ENCODE data around the gene SYT17.

Gene SYT17

GRCh38 chr16:19223235-19224170 is 55.5 kb downstream of the SYT17 start:
- DNase-seq = no peak

- DNase-seq = no peak
Measured at GRCh38 chr16:19225651-19226050, 57.6 kb downstream of the SYT17 start.

DNA sequence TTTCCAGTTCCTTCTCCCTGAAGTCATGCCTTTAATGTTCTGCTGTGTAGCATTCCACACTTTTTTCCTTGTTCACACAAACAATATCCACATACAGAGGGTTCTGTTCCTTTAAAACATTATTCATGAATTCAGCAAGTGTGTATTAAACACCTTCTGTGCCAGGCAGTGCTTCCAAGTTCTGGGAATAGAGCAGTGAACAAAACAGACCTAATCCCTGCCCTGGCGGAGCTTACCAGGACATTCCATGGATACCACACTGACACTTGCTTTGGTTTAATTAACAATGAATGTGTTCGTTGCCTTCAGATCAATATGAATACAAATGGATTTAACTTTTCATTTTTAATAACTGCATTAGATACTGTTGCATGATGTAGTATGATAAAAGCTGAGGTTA is 59.6 kb downstream of the SYT17 start:
- DNase-seq = no peak

DNA sequence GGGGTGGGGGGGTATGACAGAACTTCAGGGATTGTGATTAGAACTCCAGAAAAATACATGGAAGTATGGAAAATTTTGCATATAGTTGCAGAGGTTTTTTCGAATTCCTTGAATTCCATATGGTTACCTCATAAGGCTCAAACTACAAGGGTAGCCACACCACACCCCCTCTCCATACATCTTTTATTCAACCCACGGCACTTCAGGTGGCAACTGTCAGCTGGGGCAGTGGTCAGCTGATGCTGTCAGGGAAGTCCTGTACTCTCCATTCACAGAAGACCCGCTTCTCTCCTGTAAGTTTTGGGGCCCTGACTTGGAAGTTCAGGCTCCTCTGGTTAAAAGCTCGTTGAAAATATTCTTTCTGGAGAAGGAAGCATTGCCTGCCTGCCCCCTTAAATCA is 60.0 kb downstream of the SYT17 start:
- no peak for DNase-seq

DNA sequence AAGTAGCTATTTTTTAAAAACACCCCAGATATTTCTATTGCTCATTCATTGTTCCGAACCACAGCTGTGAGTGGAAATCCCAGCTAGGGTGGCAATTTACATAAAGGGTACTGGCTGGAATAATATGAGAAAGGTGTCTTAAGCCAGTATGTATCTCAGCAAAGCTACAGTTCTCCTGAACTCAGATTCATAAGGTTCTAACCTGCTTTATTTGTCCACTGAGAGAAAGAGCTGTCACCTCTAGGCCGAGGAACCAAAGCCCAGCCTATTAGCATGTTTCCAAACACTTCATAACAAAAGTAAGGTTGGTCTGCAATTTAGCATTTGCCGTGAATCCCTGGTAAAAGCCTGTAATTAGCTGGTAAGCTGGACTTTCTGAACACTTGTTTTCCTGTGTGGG is 60.5 kb downstream of the SYT17 start:
- no peak for DNase-seq

- no peak for DNase-seq
Measured at GRCh38 chr16:19230575-19230974, 62.5 kb downstream of the SYT17 start.

- no peak for DNase-seq
Measured at GRCh38 chr16:19231881-19232280, 63.8 kb downstream of the SYT17 start.

DNA sequence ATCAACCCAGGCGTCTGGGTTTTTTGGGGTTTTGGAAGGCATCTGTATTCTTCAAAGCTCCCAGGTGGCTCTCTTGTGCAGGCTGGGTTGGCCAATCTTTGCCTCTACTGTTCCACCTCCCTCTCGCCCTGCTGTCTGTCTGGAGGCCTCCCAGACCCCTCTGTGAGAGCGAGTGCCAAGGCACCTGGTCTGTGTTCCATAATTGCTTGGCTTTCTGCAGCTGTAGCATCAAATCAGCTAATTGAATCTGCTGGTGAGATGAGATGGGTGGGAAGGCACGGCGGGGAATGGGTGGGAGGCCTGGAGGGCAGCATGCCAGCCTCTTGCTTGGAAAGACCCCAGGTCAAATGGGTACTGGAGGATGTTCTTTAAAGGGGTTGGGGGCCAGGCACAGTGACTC is 64.9 kb downstream of the SYT17 start:
- no peak for DNase-seq

DNA sequence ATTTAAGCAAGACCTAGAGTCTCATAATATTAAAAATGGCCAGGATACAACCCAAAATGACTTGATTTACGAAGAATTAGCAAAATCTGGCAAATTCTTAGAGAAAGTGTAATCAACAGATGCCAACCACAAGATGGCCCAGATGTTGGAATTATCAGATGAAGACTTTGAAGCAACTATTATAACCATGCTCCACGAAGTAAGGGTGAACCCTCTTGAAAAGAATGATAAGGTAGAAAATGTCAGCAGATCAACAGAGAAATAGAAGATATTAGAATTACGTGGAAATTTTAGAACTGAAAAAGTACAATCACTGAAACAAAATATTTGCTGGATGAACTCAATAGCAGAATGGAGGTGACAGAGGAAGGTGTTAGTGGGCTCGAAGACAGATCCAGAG is 67.4 kb downstream of the SYT17 start:
- no peak for DNase-seq

DNA sequence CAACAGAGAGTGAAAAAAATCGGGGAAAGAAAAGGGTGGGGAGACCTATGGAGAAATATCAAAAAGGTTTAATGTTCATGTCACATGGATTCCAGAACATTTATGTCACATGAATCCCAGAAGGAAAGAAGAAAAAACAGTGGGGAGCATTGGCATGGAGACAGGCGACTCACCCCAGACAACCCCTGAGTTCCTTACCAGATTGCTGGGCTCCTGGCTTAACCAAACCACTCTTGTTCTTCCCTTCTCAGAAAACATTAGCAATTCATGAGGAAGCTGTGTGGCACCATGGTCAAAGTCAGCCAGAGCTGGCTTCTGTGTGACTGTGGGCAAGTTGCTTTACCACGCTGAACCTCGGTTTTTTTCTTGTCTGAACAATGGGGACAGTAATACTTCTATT is 67.8 kb downstream of the SYT17 start:
- no peak for DNase-seq

GRCh38 chr16:19236561-19237209 is 68.6 kb downstream of the SYT17 start:
- DNase-seq = no peak

GRCh38 chr16:19238406-19238805 is 70.4 kb downstream of the SYT17 start:
- DNase-seq = no peak

GRCh38 chr16:19239511-19240155 is 71.6 kb downstream of the SYT17 start:
- no peak for DNase-seq

- no peak for DNase-seq
Measured at GRCh38 chr16:19240494-19240893, 72.5 kb downstream of the SYT17 start.

DNA sequence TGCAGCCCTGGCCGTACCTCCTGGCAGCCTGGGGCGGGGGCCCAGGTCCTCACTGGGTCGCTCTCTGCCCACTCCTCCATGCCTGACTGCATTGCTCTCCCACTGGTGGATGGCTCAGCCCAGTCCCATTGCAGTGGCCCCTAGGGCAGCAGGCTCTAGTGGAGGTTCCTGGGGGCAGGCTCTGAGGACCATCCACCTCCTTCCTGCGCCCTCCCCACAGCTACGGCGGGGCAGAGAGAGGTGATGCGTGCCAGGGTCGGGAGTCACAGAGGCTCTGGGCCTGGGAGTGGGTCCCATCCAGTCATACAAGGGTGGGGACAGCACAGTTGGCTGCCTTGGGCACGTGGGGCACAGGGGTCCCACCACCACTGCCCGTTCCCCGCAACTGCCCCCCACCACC is 73.5 kb downstream of the SYT17 start:
- no peak for DNase-seq

DNA sequence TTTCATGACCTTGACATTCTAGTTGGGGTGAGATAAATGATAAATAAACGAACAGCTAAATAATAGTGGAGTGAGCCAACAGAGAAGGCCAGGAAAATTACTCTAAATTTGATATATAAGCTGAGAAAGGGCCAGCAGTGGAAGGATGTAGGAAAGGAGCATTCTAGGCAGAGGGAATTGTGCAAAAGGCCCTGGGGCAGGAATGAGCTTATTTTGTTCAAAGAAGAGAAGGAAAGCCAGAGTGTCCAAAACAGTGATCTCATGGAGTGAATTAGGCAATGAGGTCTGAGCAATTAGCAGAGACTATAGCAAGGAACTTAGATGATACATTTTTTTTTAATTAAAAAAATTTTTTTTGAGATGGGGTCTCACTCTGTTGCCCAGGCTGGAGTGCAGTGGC is 74.1 kb downstream of the SYT17 start:
- no peak for DNase-seq

GRCh38 chr16:19242987-19243575 is 75.0 kb downstream of the SYT17 start:
- no peak for DNase-seq

GRCh38 chr16:19245326-19245925 is 77.4 kb downstream of the SYT17 start:
- no peak for DNase-seq

DNA sequence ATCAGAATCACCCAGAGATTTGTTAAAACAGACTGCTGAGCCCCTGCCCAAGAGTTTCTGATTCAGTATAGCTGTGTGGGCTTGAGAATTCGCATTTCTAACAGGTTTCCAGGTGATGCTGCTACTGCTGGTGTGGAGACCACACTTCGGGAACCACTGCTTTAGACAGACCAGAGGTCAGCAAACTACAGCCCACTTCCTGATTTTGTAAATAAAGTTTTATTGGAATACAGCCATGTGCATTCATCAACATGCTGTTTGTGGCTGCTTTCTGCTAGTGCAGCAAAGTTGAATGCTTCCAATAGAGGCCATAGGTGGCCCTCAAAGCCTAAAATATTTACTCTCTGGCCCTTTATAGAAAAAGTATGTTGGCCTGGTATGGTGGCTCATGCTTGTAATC is 84.9 kb downstream of the SYT17 start:
- no peak for DNase-seq

- DNase-seq = no peak
Measured at GRCh38 chr16:19254611-19255010, 86.6 kb downstream of the SYT17 start.

DNA sequence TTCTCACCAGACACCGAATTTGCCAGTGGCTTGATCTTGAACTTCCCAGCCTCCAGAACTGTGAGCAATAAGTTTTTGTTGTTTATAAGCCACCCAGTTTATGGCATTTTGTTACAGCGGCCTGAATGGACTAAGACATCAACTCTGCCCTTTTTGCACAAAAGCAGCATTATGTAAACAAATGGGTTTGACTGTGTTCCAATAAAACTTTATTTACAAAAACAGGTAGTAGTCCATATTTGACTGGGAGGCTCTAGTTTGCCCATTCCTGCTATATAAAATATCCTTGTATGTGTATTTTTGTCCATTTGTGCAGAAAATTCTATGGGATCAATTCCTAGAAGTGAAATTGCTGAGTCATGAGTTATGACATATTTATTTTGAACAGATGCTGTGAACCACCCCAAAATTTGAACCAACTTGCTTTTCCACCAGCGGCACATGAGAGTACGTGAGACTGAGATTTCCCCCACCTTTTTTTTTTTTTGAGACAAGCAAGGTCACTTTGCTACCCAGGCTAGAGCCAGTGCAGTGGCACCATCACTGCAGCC is 96.2 kb downstream of the SYT17 start:
- no peak for DNase-seq

- no peak for DNase-seq
Measured at GRCh38 chr16:19265380-19265930, 97.4 kb downstream of the SYT17 start.

All from right forelimb (tissue), 1 donor.